HEK293T (cell line): ENCODE measurements around the gene FAM83B.

ENCODE experiments used
- ARNT ChIP-seq: fragments of 450-650 bp; IDR thresholded peaks from 2 replicates; pipeline ENCODE4 v1.6.1; 2017; ENCODE audit warnings: mild to moderate bottlenecking
- BHLHE40 ChIP-seq: fragments of 450-650 bp; IDR thresholded peaks from 2 replicates; pipeline ENCODE4 v1.6.1; 2016; ENCODE audit warnings: mild to moderate bottlenecking, moderate library complexity, borderline replicate concordance
- CTBP1 ChIP-seq: fragments of 450-650 bp; IDR thresholded peaks from 2 replicates; pipeline ENCODE4 v1.6.1; 2016; ENCODE audit warnings: borderline replicate concordance
- ELF4 ChIP-seq: fragments of 450-650 bp; IDR thresholded peaks from 2 replicates; pipeline ENCODE4 v1.6.1; 2017; ENCODE audit warnings: antibody characterized with exemption
- FOXA1 ChIP-seq: fragments of 450-650 bp; IDR thresholded peaks from 2 replicates; pipeline ENCODE4 v1.6.1; 2016; ENCODE audit warnings: mild to moderate bottlenecking
- L3MBTL2 ChIP-seq: fragments of 450-650 bp; conservative IDR thresholded peaks from 2 replicates; pipeline ENCODE4 v1.6.1; 2016; ENCODE audit warnings: mild to moderate bottlenecking
- SP1 ChIP-seq: fragments of 450-650 bp; IDR thresholded peaks from 2 replicates; pipeline ENCODE4 v1.6.1; 2017
- SUZ12 ChIP-seq: fragments of 450-650 bp; IDR thresholded peaks from 2 replicates; pipeline ENCODE4 v1.6.1; 2016; ENCODE audit warnings: mild to moderate bottlenecking
- TARDBP ChIP-seq: fragments of 450-650 bp; IDR thresholded peaks from 2 replicates; pipeline ENCODE4 v1.6.1; 2016
- ZNF384 ChIP-seq: fragments of 450-650 bp; IDR thresholded peaks from 2 replicates; pipeline ENCODE4 v1.6.1; 2016
- TF ChIP-seq, protein P1 (sequence below): fragments of 450-650 bp; IDR thresholded peaks from 2 replicates; pipeline ENCODE4 v1.6.1; 2016

DNA sequence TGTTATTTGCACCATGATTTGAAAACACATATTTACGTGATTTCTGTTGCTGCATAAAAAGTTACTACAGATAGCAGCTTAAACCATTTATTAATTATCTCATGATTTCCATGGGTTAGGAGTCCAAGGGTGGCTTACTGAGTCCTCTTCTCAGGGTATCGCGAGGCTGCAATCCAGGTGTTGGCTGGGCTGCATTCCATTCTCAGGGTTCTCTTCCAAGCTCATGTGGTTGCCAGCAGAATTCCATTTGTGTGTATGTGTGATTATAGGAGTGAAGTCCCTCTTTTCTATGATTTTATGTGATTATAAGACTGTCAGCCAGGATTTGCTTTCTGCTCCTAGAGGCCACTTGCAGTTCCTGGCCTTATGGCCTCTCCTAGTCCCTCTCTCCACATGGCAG lies 135.1 kb downstream of the FAM83B start:
- TF ChIP-seq FOXA1 (no peak), BHLHE40 (no peak), SP1 (no peak), ARNT (no peak), ZNF384 (no peak), CTBP1 (no peak), ELF4 (no peak), L3MBTL2 (no peak), TARDBP (no peak), SUZ12 (no peak)
- TF ChIP-seq, protein P1, sequence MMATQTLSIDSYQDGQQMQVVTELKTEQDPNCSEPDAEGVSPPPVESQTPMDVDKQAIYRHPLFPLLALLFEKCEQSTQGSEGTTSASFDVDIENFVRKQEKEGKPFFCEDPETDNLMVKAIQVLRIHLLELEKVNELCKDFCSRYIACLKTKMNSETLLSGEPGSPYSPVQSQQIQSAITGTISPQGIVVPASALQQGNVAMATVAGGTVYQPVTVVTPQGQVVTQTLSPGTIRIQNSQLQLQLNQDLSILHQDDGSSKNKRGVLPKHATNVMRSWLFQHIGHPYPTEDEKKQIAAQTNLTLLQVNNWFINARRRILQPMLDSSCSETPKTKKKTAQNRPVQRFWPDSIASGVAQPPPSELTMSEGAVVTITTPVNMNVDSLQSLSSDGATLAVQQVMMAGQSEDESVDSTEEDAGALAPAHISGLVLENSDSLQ: no peak
